ENCODE measurements around the gene TEX2.

TEX2 gene, protein sequence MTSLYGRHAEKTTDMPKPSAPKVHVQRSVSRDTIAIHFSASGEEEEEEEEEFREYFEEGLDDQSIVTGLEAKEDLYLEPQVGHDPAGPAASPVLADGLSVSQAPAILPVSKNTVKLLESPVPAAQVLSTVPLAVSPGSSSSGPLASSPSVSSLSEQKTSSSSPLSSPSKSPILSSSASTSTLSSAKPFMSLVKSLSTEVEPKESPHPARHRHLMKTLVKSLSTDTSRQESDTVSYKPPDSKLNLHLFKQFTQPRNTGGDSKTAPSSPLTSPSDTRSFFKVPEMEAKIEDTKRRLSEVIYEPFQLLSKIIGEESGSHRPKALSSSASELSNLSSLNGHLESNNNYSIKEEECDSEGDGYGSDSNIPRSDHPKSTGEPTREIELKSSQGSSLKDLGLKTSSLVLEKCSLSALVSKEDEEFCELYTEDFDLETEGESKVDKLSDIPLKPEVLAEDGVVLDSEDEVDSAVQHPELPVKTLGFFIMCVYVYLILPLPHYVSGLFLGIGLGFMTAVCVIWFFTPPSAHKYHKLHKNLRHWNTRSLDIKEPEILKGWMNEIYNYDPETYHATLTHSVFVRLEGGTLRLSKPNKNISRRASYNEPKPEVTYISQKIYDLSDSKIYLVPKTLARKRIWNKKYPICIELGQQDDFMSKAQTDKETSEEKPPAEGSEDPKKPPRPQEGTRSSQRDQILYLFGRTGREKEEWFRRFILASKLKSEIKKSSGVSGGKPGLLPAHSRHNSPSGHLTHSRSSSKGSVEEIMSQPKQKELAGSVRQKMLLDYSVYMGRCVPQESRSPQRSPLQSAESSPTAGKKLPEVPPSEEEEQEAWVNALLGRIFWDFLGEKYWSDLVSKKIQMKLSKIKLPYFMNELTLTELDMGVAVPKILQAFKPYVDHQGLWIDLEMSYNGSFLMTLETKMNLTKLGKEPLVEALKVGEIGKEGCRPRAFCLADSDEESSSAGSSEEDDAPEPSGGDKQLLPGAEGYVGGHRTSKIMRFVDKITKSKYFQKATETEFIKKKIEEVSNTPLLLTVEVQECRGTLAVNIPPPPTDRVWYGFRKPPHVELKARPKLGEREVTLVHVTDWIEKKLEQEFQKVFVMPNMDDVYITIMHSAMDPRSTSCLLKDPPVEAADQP

DNA sequence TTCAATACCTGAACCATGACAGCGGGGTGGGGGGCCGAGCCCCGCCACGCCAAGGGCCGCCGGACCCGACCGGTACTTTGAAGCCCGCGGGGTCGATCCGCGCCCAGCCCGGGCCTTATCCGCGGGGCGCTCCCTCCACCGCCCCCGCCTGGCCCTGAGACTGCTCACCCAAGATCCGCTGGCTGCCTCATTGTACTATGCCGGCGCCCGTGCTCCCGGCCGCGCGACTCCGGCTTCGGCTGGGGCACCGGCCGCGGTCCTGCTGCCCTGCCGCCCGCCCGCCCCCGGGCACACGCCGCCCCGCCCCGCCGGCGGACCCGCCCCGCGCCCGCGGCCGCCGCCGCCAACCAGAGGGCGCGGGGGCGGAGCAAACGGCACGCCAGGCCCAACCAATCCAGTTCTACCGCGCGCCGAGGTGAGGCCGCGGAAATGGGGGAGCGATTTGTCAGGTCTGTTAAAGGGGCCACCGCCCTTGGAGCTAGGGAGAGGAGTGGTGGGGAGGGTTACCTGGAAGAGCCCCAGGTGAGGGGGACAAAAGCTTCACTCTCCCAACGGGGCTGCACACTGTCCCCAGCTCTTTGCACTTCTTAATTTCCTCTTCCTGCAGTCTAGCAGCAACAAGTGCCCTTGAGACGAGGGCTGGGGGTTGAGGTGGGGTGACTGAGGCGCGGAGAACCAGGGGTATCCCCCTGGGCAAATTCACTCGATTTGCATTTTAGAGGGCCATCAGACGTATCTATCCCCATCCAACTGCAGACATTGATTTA lies at the start of gene TEX2:
Gene TEX2 (minus strand): TSS at position 261 of the 767 bp plus-strand sequence. CDS start 49,043 bp downstream, outside the sequence.
- peak; percentile 99 for DNase-seq (ENCODE audit: low spot score)

DNA sequence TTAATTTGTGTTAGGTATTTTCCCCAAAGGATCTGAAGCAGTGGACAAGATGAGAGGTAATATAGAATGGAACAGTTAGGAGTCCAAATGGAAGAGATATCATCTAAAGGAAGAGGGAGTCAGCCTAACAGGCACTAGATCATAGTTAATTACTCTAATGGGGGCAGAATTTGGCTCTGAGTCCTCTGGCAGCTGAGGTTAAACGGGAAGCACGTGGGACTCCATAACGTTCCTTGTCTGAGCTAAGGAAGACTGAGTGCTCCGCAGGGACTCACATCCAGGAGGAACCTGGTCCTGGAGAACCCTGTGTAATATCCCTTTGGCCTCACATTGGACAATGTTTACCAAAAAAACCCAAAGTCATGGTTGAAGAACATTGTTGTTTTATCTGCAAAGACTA lies 46.6 kb upstream of the TEX2 start:
- no peak for DNase-seq (ENCODE audit: low spot score)

DNA sequence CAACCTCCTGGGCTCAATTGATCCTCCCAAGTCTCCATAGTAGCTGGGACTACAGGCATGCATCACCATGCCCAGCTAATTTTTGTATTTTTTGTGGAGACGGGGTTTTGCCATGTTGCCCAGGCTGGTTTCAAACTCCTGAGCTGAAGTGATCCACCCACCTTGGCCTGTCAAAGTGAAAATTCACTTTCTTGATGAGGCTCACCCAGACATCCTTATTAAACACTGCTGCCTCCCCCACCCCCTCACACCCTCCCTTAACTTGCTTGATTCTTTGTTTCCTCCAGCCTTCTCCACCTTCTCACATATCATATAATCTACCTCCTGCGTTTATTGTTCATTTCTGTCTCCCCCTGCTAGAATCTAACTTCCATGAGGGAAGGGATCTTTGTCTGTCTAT lies 46.0 kb upstream of the TEX2 start:
- no peak for DNase-seq (ENCODE audit: low spot score)

DNA sequence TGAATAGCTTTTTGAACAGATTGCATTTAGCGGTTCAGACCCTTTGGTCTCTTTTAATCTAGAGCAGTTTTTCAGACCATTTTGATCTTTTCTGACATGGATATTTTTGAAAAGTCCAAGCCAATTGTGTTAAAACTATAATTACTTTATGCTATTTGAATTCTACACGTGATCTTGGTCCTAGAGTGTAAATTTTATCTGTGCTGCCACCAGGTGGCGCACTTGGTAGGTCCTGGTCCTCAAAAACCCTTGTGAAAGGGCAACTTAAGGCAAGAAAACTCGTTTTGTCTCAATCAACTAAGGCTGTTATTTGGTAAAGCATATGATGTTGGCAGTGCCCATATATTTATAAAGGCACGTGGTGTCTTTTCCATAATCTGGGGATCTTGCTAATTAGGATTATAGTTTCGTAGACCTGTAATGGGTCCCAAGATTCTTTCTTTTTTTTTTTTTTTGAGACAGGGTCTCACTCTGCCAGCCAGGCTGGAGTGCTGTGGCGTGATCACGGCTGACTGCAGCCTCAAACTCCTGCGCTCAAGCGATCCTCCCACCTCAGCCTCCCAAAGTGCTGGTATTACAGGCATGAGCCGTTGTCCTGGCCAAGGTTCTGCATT lies 43.9 kb upstream of the TEX2 start:
- DNase-seq (ENCODE audit: low spot score), result peak; percentile 82

DNA sequence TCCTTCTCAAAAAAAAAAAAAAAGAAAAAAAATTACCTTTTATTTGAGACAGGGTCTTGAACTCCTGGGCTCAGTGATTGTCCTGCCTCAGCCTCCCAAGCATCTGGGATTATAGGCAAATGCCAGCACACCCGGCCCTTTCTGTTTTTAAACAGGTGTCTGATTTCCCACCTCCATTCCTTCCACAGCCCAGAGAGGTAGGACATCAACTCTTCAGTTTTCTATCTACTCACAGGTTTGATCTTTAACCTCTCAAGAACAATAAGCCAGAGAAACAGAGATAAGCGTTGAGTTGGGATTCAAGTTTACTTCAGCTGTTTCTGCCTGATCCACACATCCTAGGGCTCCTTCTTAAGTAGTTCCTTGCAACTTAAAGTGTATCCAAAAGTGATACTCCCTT lies 41.5 kb upstream of the TEX2 start:
- DNase-seq (ENCODE audit: low spot score), result no peak

DNA sequence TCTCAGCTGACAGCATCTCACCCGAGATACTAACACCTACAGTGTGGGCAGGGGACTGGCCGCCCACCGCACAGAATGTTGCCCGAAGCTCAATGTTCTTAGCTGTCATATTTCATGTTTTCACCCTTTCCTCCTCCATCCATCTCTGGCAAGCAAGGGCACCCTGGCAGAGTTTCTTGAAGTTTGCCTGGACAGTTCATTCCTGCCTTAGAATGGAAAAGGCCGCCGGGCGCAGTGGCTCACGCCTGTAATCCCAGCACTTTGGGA lies 37.6 kb upstream of the TEX2 start:
- no peak for DNase-seq (ENCODE audit: low spot score)

DNA sequence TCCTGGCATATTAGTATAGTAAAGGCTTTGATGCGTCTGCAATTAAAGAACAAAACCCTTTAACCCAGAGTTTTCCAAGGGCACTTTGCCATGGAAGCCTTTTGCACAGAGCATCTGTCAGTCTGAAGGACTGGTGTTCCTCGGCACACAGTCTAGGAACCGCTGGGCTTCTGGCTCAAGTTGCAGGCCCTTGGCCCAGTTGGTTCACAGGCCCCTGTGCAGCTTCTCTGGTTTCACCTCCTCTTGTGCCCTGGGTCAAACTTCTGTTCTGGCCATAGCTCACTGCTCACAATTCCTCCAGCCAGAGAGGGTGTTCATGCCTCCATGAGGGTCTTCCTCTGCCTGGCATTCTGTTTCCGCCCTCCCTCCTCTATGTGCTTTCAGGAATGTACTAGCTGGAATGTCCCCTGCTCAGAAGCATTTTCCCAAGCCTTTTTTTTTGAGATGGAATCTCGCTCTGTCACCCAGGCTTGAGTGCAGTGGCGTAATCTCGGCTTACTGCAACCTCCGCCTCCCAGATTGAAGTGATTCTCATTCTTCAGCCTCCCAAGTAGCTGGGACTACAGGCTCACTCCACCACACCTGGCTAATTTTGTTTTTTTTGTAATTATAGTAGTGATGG lies 34.5 kb upstream of the TEX2 start:
- DNase-seq (ENCODE audit: low spot score), result no peak

DNA sequence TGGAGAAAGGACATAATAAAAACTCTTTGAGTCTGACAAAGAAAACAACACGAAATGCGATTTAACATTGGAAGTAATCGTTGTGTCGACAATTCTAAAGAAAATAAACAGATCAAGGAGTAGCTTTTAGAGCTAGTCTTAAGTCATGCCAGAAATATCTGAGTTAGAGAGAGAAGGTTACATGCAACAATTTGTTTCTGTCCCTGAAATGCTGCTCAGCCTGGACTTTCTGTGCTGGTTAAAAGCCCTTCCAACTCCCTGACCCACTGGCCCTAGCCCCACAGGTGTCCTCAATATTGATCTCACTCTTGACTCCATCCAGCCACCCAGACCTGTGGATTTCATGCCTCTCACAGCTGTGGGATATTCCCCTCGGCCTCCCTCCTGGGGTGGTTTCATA lies 33.2 kb upstream of the TEX2 start:
- DNase-seq (ENCODE audit: low spot score), result no peak

DNA sequence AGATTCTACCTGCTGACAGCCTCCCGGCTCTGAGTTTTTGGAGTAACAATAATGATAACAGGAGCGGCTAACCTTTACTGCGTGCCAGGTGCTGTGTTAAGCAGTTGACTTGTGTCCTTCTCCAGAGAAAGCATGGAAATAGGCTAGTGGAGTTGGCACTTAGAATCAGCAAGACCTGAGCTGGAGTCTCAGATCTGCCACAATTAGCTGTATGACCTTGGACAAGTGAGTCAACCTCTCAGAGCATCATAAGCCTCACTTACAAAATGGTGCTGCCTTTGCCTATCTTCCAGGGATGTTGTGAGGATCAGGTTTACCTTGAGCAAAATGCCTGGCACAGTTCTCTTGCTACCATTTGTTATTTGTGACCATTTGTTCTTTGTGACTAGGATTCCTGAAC lies 32.1 kb upstream of the TEX2 start:
- no peak for DNase-seq (ENCODE audit: low spot score)

DNA sequence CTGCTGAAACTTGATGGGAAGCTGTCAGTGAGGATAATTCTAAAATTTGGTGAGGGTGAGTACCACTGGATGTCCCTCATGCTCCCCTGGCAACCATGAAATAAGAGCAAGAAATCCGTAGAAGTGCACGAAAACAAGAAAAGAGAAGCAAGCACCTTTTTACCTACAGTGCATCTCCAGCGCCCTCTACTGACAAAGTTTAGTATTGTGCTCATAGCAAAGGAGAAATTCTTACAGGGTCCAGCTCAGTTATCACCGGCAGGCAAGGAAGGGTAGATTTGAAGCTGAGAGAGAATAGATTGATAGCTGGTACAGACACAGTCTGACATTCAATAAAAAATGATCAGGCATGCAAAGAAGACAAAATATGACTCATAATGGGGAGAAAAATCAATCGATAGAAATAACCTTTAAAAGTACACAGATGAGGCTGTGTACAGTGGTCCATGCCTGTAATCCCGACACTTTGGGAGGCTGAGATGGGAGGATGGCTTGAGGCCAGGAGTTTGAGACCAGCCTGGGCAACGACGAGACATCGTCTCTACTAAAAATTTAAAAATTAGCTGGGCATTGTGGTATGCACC lies 28.3 kb upstream of the TEX2 start:
- DNase-seq (ENCODE audit: low spot score), result no peak

DNA sequence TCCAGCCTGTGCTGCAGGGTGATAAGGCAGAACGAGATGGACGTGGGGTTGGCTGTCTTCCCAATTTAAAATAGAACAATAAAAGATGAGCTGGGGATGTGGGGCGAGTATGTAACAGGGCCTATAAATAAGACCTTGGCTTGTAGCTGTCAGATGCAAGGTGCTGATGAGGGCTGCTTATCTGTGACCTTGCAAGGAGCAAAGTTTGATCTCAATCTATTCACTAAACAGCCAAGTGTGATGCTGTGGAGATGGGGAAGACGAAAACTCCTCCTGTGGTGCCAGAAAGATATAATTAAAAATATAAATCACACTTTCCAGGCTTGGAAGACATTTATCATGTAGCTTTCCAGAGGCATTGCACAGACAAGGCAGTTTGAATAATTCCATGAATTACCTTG lies 26.7 kb upstream of the TEX2 start:
- no peak for DNase-seq (ENCODE audit: low spot score)

DNA sequence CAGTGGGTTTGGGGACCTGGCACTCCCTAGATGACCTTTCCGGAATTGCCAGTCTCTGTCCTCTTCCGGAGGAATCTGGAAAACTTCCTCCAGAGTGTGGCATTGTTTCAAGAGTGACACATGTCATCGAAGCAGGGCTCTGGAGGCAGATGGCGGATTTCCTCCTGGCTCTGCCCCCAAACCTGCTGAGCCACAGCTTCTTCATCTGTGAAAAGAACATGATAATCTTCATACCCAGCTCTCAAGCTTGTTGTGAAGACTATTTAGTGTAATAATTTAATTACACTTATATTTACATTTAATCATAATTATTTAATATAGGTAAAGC lies 19.7 kb upstream of the TEX2 start:
- DNase-seq (ENCODE audit: low spot score), result no peak

DNA sequence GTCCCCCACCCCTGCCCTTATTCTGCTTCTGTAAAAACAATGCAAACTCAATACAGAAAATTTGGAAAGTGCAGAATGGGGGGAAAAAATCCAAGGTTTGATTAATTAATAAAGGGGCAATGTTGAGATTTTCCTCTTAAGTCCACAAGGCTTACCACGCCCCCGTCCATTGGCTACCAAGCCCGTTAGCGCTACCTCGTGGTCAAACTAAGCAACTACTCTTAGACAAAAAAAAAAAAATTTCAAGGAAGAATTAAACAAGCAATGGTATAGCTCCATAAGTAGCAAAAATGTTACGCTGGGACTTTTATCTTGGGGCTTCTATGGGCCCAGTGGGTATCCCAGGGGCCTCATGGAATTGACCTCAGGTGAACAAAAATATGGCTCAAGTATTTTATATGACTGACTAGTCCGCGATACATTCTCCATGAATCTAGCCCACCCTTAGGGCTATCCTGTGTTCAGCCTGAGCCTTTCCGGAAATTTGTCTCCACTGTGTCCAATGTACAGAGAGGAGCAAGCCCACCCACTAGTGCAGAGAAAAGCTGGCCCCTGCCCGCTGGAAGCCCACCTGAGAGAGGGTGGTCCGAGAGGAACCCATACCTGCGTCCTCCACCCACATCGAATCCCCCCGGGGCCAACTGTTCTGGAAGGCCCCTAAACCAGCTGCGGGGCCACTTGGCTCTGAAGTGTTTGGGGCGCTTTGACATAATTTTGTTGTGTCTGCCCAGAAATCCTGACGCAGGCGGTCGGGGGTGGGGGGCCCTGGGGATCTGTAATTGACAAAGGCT lies 19.1 kb upstream of the TEX2 start:
- peak; percentile 84 for DNase-seq (ENCODE audit: low spot score)

DNA sequence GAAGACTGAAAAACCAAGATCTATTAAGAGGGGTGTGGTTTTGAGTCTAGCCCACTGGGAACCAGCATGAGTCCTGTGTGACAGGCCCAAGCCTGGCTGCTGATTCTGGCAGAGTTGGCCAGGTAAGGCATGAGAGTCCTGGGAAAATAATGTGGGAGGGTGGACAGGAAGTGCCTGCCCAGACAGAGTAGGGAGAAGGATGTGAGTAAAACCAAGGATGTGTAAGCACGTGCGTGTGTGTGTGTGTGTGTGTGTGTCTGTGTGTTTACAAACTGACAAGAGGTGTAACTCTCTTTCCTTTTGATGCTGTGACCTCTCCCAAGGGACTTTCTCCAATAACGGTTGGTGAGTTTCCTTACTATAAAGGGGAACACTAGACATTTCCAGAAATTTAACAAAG lies 15.6 kb upstream of the TEX2 start:
- no peak for DNase-seq (ENCODE audit: low spot score)

DNA sequence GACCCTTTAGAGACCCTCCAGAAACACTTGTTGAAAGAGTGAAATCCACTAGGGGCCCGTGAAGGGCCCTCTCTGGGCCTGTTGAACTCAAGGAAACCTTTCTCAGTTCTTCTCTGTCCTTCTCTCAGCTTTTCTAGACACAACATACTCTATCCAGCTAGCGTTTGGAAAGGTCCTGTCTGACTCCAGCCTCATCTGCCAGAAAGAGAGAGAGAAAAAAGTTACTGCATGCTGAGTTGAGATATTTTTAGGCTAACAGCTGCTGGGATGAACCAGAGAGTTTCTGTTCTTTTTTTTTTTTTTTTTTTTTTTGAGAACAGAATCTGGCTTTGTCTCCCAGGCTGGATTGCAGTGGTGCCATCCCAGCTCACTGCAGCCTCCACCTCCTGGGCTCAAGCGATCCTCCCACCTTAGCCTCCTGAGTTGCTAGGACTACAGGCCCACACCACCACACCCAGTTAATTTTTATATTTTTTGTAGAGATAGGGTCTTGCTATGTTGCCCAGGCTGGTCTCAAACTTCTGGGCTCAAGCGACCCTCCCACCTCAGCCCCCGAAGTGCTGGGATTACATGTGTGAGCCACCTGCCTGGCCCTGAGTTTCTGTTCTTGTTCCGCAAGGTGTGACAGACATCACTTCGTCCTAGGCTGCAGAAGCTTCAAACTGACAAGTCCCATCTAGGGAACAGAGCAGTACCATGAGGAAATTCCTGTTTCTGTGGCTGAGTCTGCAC lies 14.9 kb upstream of the TEX2 start:
- peak; percentile 58 for DNase-seq (ENCODE audit: low spot score)

DNA sequence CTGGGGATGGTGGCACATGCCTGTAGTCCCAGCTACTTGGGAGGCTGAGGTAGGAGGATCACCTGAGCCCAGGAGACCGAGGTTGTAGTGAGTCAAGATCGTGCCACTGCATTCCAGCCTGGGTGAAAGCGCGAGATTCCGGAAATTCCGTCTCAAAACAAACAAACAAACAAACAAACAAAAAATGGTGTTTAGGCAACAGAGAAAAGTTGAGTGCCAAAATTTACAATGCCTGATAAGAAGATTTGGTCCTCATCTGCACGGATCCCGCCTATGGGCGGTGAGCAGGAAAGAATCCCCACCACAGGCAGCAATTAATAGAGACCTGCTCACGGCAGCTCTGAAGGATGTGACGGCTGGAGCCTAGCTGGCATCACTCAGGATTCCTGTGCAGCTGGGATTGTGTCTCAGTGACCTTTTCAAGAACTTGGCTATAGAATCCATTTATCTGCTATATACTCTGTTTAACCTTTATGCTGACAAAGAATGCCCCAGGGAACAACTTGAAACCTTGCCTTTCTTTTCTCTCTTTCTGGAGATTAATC lies 14.0 kb upstream of the TEX2 start:
- DNase-seq (ENCODE audit: low spot score), result no peak

DNA sequence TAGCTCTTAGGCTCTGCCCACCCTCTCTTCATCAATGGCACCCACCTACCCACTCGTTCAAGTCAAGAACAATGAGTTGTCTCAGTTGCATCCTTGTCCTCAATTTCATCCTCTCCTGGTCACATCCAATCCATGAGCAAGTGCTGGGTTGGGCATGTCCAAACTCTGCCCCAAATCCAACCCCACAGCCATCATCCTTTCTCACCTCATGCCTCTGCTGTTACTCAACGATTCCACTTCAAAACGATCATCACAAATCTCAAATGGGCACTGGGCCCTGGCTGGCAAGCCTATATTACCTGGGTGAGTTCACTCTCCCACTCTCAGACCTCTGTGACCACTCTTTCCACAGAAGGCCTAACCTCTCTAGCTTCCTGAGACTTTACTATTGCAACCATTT lies 12.0 kb upstream of the TEX2 start:
- no peak for DNase-seq (ENCODE audit: low spot score)

DNA sequence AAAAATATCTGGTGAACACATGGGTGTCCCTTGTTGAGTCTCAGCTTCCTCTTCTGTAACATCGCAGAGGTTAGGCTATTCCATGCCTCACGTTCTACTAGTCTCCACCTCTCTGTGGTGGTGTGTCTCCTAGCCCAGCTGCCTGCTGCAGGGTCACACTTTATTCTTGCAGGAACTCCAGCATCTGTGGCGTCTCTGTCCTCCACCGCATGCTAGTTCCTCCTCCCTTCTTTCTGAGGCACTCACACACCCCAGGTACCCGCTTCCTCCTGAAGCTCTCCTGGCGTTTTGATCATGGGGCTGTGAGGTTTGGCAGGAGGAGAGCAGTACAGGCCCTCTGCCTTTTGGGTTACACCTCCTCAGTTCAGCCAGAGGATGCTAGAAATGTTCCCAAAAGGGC lies 9.9 kb upstream of the TEX2 start:
- no peak for DNase-seq (ENCODE audit: low spot score)

DNA sequence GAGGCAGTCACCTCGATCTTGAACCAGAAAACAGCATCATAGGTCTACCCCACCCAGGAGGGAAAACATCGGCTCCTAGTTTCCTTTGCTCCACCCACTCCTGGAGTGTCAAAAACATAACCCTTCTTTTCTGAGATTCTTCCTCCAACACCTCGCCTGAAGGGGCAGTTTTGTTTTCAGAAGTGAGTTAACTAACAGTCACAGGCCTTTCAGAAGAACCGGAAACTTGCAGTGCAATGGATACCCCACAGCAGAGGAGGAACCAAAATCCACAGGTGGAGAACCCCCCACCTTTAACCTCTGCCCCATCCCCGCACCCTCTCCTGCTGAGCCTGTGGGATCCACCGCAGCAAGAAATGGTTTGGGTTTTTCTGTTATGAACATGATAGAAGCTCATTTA lies 7.8 kb upstream of the TEX2 start:
- DNase-seq (ENCODE audit: low spot score), result no peak
